Measurements from ENCODE around the gene TMEM121.

Gene TMEM121

DNA sequence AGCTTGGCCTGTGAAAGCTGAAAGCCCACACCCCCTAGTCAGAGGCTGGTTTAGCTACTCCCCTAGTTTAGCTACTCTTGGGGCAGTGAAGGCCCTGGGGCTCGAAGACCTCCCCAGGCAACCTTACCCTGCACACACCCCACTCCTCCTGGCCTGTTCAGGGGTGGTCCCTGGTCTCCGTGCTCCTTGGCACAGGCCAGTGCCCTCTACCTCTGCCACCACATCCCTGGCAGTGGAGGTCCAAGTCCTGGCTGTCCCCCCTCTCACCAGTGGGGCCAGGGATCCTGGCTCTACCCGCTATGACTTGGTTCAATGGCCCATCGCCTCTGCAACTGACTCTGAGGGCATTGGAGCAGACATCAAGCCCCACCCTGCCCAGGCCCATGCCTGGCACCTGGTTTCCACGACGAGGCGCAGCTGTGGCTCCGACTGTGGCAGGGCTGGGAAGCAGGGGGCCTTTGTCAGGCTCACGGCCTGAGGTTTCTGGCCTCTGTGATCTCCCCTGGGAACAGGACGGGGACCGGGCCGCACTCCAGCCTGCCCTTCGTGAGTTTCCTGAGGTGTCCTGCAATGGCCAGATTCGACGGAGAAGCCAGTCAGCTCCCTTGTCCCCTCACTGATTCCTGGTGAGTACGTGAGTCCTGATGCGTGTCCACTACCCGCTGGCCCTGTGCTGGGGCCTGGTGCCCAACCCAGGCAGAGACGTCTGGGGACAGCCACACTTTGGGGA is 5.7 kb downstream of the TMEM121 start:
- TF ChIP-seq, protein P1, sequence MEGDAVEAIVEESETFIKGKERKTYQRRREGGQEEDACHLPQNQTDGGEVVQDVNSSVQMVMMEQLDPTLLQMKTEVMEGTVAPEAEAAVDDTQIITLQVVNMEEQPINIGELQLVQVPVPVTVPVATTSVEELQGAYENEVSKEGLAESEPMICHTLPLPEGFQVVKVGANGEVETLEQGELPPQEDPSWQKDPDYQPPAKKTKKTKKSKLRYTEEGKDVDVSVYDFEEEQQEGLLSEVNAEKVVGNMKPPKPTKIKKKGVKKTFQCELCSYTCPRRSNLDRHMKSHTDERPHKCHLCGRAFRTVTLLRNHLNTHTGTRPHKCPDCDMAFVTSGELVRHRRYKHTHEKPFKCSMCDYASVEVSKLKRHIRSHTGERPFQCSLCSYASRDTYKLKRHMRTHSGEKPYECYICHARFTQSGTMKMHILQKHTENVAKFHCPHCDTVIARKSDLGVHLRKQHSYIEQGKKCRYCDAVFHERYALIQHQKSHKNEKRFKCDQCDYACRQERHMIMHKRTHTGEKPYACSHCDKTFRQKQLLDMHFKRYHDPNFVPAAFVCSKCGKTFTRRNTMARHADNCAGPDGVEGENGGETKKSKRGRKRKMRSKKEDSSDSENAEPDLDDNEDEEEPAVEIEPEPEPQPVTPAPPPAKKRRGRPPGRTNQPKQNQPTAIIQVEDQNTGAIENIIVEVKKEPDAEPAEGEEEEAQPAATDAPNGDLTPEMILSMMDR (IDR thresholded peaks at IDR 0.05; ENCODE audit: low read depth, low read length, missing control alignments), result no peak
- in situ Hi-C loops (cut with HindIII; ENCODE audit: low sequenced_read_pairs), result no loop called here
- H3K4me3 ChIP-seq (ENCODE audit: low read depth, low read length), result no peak overlapping the region
- no peak for DNase-seq (ENCODE audit: low read depth)

DNA sequence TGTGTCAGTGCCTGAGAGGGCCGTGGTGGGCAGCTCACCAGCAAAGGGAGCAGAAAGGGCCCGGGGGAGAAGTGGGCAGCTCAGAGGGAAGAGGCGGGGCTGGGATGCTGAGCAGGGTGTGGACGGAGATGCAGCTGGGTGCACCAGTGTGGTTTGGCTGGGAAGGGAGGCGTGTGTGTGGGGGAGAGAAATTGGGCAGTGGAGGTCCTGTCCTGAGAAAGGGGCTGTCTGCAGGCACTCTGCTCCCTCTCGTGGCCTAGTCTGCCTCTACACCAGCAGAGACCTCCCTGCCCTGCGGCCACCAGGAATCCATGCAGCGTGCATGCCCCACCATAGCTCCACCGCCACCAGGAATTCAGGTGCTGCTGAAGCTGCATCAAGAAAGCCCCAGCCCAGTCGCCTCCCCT is 6.4 kb downstream of the TMEM121 start:
- in situ Hi-C loops (cut with HindIII; ENCODE audit: low sequenced_read_pairs), result no loop called here
- H3K4me3 ChIP-seq (ENCODE audit: low read depth, low read length), result no peak overlapping the region
- TF ChIP-seq, protein P1 (IDR thresholded peaks at IDR 0.05; ENCODE audit: low read depth, low read length, missing control alignments), result peak; percentile 39
- no peak for DNase-seq (ENCODE audit: low read depth)

- TF ChIP-seq, protein P1 (IDR thresholded peaks at IDR 0.05; ENCODE audit: low read depth, low read length, missing control alignments), result no peak
- no peak overlapping the region for H3K4me3 ChIP-seq (ENCODE audit: low read depth, low read length)
- no peak for DNase-seq (ENCODE audit: low read depth)
- in situ Hi-C loops (cut with HindIII; ENCODE audit: low sequenced_read_pairs), result no loop called here
Observed at GRCh38 chr14:105533391-105533790, 7.0 kb downstream of the TMEM121 start.

- TF ChIP-seq, protein P1 (IDR thresholded peaks at IDR 0.05; ENCODE audit: low read depth, low read length, missing control alignments), result no peak
- DNase-seq (ENCODE audit: low read depth), result no peak
- no peak overlapping the region for H3K4me3 ChIP-seq (ENCODE audit: low read depth, low read length)
- in situ Hi-C loops (cut with HindIII; ENCODE audit: low sequenced_read_pairs), result no loop called here
Observed at GRCh38 chr14:105533811-105534498, 7.6 kb downstream of the TMEM121 start.

GRCh38 chr14:105534586-105534985 is 8.2 kb downstream of the TMEM121 start:
- in situ Hi-C loops (cut with HindIII; ENCODE audit: low sequenced_read_pairs), result no loop called here
- H3K4me3 ChIP-seq (ENCODE audit: low read depth, low read length), result no peak overlapping the region
- TF ChIP-seq, protein P1 (IDR thresholded peaks at IDR 0.05; ENCODE audit: low read depth, low read length, missing control alignments), result no peak
- no peak for DNase-seq (ENCODE audit: low read depth)

- H3K4me3 ChIP-seq (ENCODE audit: low read depth, low read length), result no peak overlapping the region
- in situ Hi-C loops (cut with HindIII; ENCODE audit: low sequenced_read_pairs), result no loop called here
- TF ChIP-seq, protein P1 (IDR thresholded peaks at IDR 0.05; ENCODE audit: low read depth, low read length, missing control alignments), result no peak
- no peak for DNase-seq (ENCODE audit: low read depth)
Observed at GRCh38 chr14:105536051-105536450, 9.7 kb downstream of the TMEM121 start.

Data from astrocyte of the cerebellum (primary cell).